Endothelial cell (in vitro differentiated cells): ENCODE results near the gene ZNF214. TPM values are rescaled to one million over a fixed set of nuclear protein-coding genes. Genes with fewer than 3 reads are reported as not detected.

Experiments used
- DNase-seq: peaks from one replicate; pipeline ENCODE4 v3.0.0; 2021; ENCODE audit warnings: low spot score
- H3K27ac Mint-ChIP-seq: one replicate; pipeline ENCODE4 v1.8.0; 2021; ENCODE audit warnings: mixed read lengths, inconsistent platforms; ENCODE audit not compliant: unreplicated experiment
- H3K27me3 Mint-ChIP-seq: one replicate; pipeline ENCODE4 v1.8.0; 2021; ENCODE audit warnings: mild to moderate bottlenecking, moderate library complexity, mixed read lengths, inconsistent platforms; ENCODE audit not compliant: unreplicated experiment
- H3K36me3 Mint-ChIP-seq: one replicate; pipeline ENCODE4 v1.8.0; 2021; ENCODE audit warnings: mild to moderate bottlenecking, low read depth, mixed read lengths, inconsistent platforms; ENCODE audit not compliant: unreplicated experiment
- H3K4me1 Mint-ChIP-seq: one replicate; pipeline ENCODE4 v1.8.0; 2021; ENCODE audit warnings: mild to moderate bottlenecking, mixed read lengths, inconsistent platforms; ENCODE audit not compliant: unreplicated experiment
- H3K4me3 Mint-ChIP-seq: one replicate; pipeline ENCODE4 v1.8.0; 2021; ENCODE audit warnings: mild to moderate bottlenecking, mixed read lengths, inconsistent platforms; ENCODE audit not compliant: unreplicated experiment
- H3K9me3 Mint-ChIP-seq: one replicate; pipeline ENCODE4 v1.8.0; 2021; ENCODE audit warnings: mixed read lengths, inconsistent platforms; ENCODE audit not compliant: unreplicated experiment
- CTCF ChIP-seq: fragments of 200-600 bp; sonication (generic); IDR thresholded peaks from one replicate; pipeline ENCODE4 v1.5.0; 2021; ENCODE audit warnings: antibody characterized with exemption; ENCODE audit not compliant: unreplicated experiment
- total RNA-seq: library from RNA; stranded (reverse); fragmentation: NEBNext Ultra II Directional; extraction: Animal tissue kit (Norgen Biotek cat#: 25700); gene quantifications from one replicate; pipeline ENCODE4 v1.2.1, GENCODE V29; 2021; ENCODE audit not compliant: unreplicated experiment

The ZNF214 gene
- total RNA-seq, 1 donor from 2014 or later: 2.4 TPM

- TF ChIP-seq CTCF: no peak
- Mint-ChIP-seq H3K27me3 (no peaks in the 10 kb centered on the region), H3K4me1 (no peaks in the 10 kb centered on the region), H3K9me3 (no peaks in the 10 kb centered on the region), H3K4me3 (no peak overlapping the region), H3K27ac (no peak overlapping the region), H3K36me3 (no peaks in the 10 kb centered on the region)
- DNase-seq: no peak
Observed at GRCh38 chr11:7050191-7050590, 30.0 kb upstream of the ZNF214 start.

- no peaks in the 10 kb centered on the region for H3K9me3 Mint-ChIP-seq
- no peak for TF ChIP-seq CTCF
- no peaks in the 10 kb centered on the region for H3K4me1 Mint-ChIP-seq
- no peak for DNase-seq
- no peaks in the 10 kb centered on the region for H3K27me3 Mint-ChIP-seq
- H3K4me3 Mint-ChIP-seq: no peak overlapping the region
- no peak overlapping the region for H3K27ac Mint-ChIP-seq
- no peaks in the 10 kb centered on the region for H3K36me3 Mint-ChIP-seq
Observed at GRCh38 chr11:7046474-7047175, 26.5 kb upstream of the ZNF214 start.

- TF ChIP-seq CTCF: no peak
- Mint-ChIP-seq H3K27me3 (no peaks in the 10 kb centered on the region), H3K4me1 (no peaks in the 10 kb centered on the region), H3K27ac (no peak overlapping the region), H3K9me3 (no peaks in the 10 kb centered on the region), H3K4me3 (no peak overlapping the region), H3K36me3 (no peaks in the 10 kb centered on the region)
- no peak for DNase-seq
Observed at GRCh38 chr11:7034019-7034418, 13.9 kb upstream of the ZNF214 start.

- Mint-ChIP-seq H3K4me3 (no peak overlapping the region), H3K36me3 (no peaks in the 10 kb centered on the region), H3K4me1 (no peaks in the 10 kb centered on the region), H3K27me3 (no peaks in the 10 kb centered on the region), H3K27ac (no peak overlapping the region), H3K9me3 (no peaks in the 10 kb centered on the region)
- no peak for DNase-seq
- TF ChIP-seq CTCF: no peak
Observed at GRCh38 chr11:7032692-7033091, 12.5 kb upstream of the ZNF214 start.

GRCh38 chr11:7031471-7031871 lies 11.3 kb upstream of the ZNF214 start:
- Mint-ChIP-seq H3K27ac (no peak overlapping the region), H3K36me3 (no peaks in the 10 kb centered on the region), H3K27me3 (no peaks in the 10 kb centered on the region), H3K9me3 (no peaks in the 10 kb centered on the region), H3K4me3 (no peak overlapping the region), H3K4me1 (no peaks in the 10 kb centered on the region)
- TF ChIP-seq CTCF: no peak
- no peak for DNase-seq
